Sigmoid colon (tissue), 7 donors: ENCODE measurements around the gene NCAPH2. TPM values are rescaled to one million over a fixed set of nuclear protein-coding genes. Genes with fewer than 3 reads are reported as not detected.

ENCODE experiments used
- DNase-seq: peaks from one replicate; pipeline ENCODE4 v3.0.0-alpha.2; 2019
- H3K27ac ChIP-seq, 4 donors: fragments of 200-600 bp; sonication (generic); one replicate each; pipeline ENCODE4 v1.5.1; 2016 to 2019; ENCODE audit warnings: mild to moderate bottlenecking in 1 of 4
- H3K27me3 ChIP-seq, 3 donors: fragments of 200-600 bp; sonication (generic); one replicate each; pipeline ENCODE4 v1.5.1; 2019; ENCODE audit warnings: mild to moderate bottlenecking in 1 of 3
- H3K36me3 ChIP-seq, 4 donors: fragments of 200-600 bp; sonication (generic); one replicate each; pipeline ENCODE4 v1.5.1; 2016 to 2019
- H3K4me1 ChIP-seq, 4 donors: fragments of 200-600 bp; sonication (generic); one replicate each; pipeline ENCODE4 v1.5.1; 2017 to 2019
- H3K4me3 ChIP-seq, 4 donors: fragments of 200-600 bp; sonication (generic); one replicate each; pipeline ENCODE4 v1.5.1; 2017 to 2019; ENCODE audit warnings: mild to moderate bottlenecking in 2 of 4, moderate library complexity in 1 of 4
- H3K9me3 ChIP-seq, 4 donors: fragments of 200-600 bp in 3 of 4; sonication (generic) in 3 of 4; one replicate each; pipeline versions ENCODE4 v1.5.1 to v1.6.1; 2013 to 2019
- CTCF ChIP-seq, 4 experiments: fragments of 450-650 bp in 3 of 4; fragments of 200-600 bp in 1 of 4; IDR thresholded peaks; one replicate each; pipeline ENCODE4 v1.5.1; 2016 to 2019; ENCODE audit warnings: antibody characterized with exemption in 4 of 4, mild to moderate bottlenecking in 3 of 4, moderate library complexity in 2 of 4
- EP300 ChIP-seq, 4 donors: sonication (generic); formaldehyde crosslinking; IDR thresholded peaks; one replicate each; pipeline ENCODE4 v1.6.1; 2017; ENCODE audit warnings: antibody characterized with exemption in 4 of 4
- POLR2A ChIP-seq, 2 donors: fragments of 450-650 bp; IDR thresholded peaks; one replicate each; pipeline ENCODE4 v1.6.1; 2016; ENCODE audit warnings: antibody characterized with exemption in 2 of 2, mild to moderate bottlenecking in 2 of 2, moderate library complexity in 2 of 2
- POLR2AphosphoS5 ChIP-seq, 4 donors: sonication (generic); formaldehyde crosslinking; IDR thresholded peaks; one replicate each; pipeline ENCODE4 v1.6.1; 2017; ENCODE audit warnings: antibody characterized with exemption in 4 of 4
- WGBS, 2 donors: extraction: QIAGEN DNeasy Blood & Tissue Kit; methylation state at CpG; one replicate each; pipeline ENCODE4 v1.1.7; 2013; 5-methylcytosine and 5-hydroxymethylcytosine counted together
- intact Hi-C: fragments of 100-400 bp; cut with DNase I; formaldehyde crosslinking; loops from one replicate; pipeline ENCODE4 v1.15.1; 2023
- polyA plus RNA-seq, 3 donors: library from polyadenylated mRNA; stranded (reverse); fragments of 200-250 nt; gene quantifications; one replicate each; pipeline ENCODE4 v1.2.3, GENCODE V29; 2013
- total RNA-seq, 4 donors: library from RNA; depleted of rRNA; stranded (reverse); fragments of >200 nt; gene quantifications; one replicate each; pipeline ENCODE4 v1.1.0, GENCODE V29; 2016
- donor health status: healthy with polysubstance abuse.
- donor health status: Bipolar disorder and iron deficiency.
- donor health status: healthy.

The NCAPH2 gene
- total and polyA plus RNA-seq, 7 donors = 20.3 to 54.0 (median 34.8) TPM

GRCh38 chr22:50465066-50465930 is 42.7 kb upstream of the NCAPH2 start:
- intact Hi-C loops = no loop called here
- DNase-seq = no peak
- peaks cover 0 to 16% (median 13%) of the 10 kb centered on the region in 4 donors for H3K4me1 ChIP-seq
- H3K4me3 ChIP-seq = no peak overlapping the region
- peaks cover 65 to 76% (median 75%) of the 10 kb centered on the region in 4 donors for H3K36me3 ChIP-seq
- no peaks in the 10 kb centered on the region for H3K27me3 ChIP-seq
- H3K9me3 ChIP-seq = no peaks in the 10 kb centered on the region
- 92 to 94% methylated on average over 30 of the region's 30 CpGs for WGBS, 2 donors
- H3K27ac ChIP-seq = no peak overlapping the region
- no peak for TF ChIP-seq CTCF (IDR thresholded peaks at IDR 0.05)
- TF ChIP-seq POLR2AphosphoS5 (IDR thresholded peaks at IDR 0.05) = no peak
- no peak for TF ChIP-seq EP300 (IDR thresholded peaks at IDR 0.05)
- TF ChIP-seq POLR2A (IDR thresholded peaks at IDR 0.05) = no peak

GRCh38 chr22:50467341-50467740 is 40.7 kb upstream of the NCAPH2 start:
- no peaks in the 10 kb centered on the region for H3K9me3 ChIP-seq
- H3K36me3 ChIP-seq = peaks cover 48 to 56% (median 55%) of the 10 kb centered on the region in 4 donors
- 81 to 95% methylated on average over 24 of the region's 24 CpGs for WGBS, 2 donors
- intact Hi-C loops = no loop called here
- H3K27me3 ChIP-seq = no peaks in the 10 kb centered on the region
- TF ChIP-seq EP300 (IDR thresholded peaks at IDR 0.05) (no peak), POLR2AphosphoS5 (IDR thresholded peaks at IDR 0.05) (no peak), POLR2A (IDR thresholded peaks at IDR 0.05) (no peak), CTCF (IDR thresholded peaks at IDR 0.05) (no peak)
- peaks cover 0 to 36% (median 34%) of the 10 kb centered on the region in 4 donors for H3K4me1 ChIP-seq
- H3K4me3 ChIP-seq = no peak overlapping the region
- DNase-seq = no peak
- no peak overlapping the region for H3K27ac ChIP-seq

GRCh38 chr22:50467773-50468440 is 40.1 kb upstream of the NCAPH2 start:
- 82 to 90% methylated on average over 22 of the region's 22 CpGs for WGBS, 2 donors

GRCh38 chr22:50468626-50469025 is 39.4 kb upstream of the NCAPH2 start:
- peaks cover 0 to 49% (median 47%) of the 10 kb centered on the region in 4 donors for H3K4me1 ChIP-seq

More at GRCh38 chr22:50467773-50468440, 40.1 kb upstream of the NCAPH2 start:
- TF ChIP-seq POLR2A (IDR thresholded peaks at IDR 0.05) (no peak), POLR2AphosphoS5 (IDR thresholded peaks at IDR 0.05) (no peak), EP300 (IDR thresholded peaks at IDR 0.05) (no peak), CTCF (IDR thresholded peaks at IDR 0.05) (no peak)
- no peak for DNase-seq
- Histone ChIP-seq H3K27me3 (no peaks in the 10 kb centered on the region), H3K4me3 (no peak overlapping the region), H3K27ac (no peak overlapping the region), H3K36me3 (peaks cover 43 to 51% (median 49%) of the 10 kb centered on the region in 4 donors), H3K9me3 (no peaks in the 10 kb centered on the region), H3K4me1 (peaks cover 0 to 42% (median 40%) of the 10 kb centered on the region in 4 donors)
- intact Hi-C loops = no loop called here

More at GRCh38 chr22:50468626-50469025, 39.4 kb upstream of the NCAPH2 start:
- Histone ChIP-seq H3K36me3 (peaks cover 36 to 44% (median 42%) of the 10 kb centered on the region in 4 donors), H3K27ac (no peak overlapping the region), H3K4me3 (no peak overlapping the region), H3K9me3 (no peaks in the 10 kb centered on the region), H3K27me3 (no peaks in the 10 kb centered on the region)
- TF ChIP-seq EP300 (IDR thresholded peaks at IDR 0.05) = no peak
- TF ChIP-seq POLR2AphosphoS5 (IDR thresholded peaks at IDR 0.05) = no peak
- no peak for TF ChIP-seq CTCF (IDR thresholded peaks at IDR 0.05)
- no peak for TF ChIP-seq POLR2A (IDR thresholded peaks at IDR 0.05)
- WGBS, 2 donors = 81 to 87% methylated on average over 8 of the region's 8 CpGs
- intact Hi-C loops = no loop called here
- DNase-seq = no peak
